ENCODE measurements around the gene PSMA4.
"Not testable (repeated sequence)": the region's sequence is repeated elsewhere in the genome, so short reads cannot be mapped to it uniquely, and the experiment has no call there.

Gene PSMA4

GRCh38 chr15:78540141-78540870, at the start of gene PSMA4:
Gene PSMA4, plus strand, starts transcription at chr15:78540444. Its CDS starts 1,484 bp downstream, at chr15:78541928.
- no peak for DNase-seq

GRCh38 chr15:78492872-78493271, 47.4 kb upstream of the PSMA4 start:
- no peak for DNase-seq

GRCh38 chr15:78501857-78502256, 38.4 kb upstream of the PSMA4 start:
- no peak for DNase-seq

- DNase-seq = no peak
Measured at GRCh38 chr15:78502641-78503040, 37.6 kb upstream of the PSMA4 start.

- peak; percentile 21 for DNase-seq
Measured at GRCh38 chr15:78506971-78507830, 33.0 kb upstream of the PSMA4 start, which contains the start of gene HYKK. Gene HYKK, plus strand, starts transcription at chr15:78507577. Its CDS starts 5,512 bp downstream, at chr15:78513089.

- no peak for DNase-seq
Measured at GRCh38 chr15:78507831-78508160, 32.4 kb upstream of the PSMA4 start.

- no peak for DNase-seq
Measured at GRCh38 chr15:78508272-78508671, 32.0 kb upstream of the PSMA4 start.

GRCh38 chr15:78509726-78510312, 30.4 kb upstream of the PSMA4 start:
- DNase-seq = no peak

- not testable (repeated sequence) for DNase-seq
Measured at GRCh38 chr15:78520035-78520434, 20.2 kb upstream of the PSMA4 start.

GRCh38 chr15:78524230-78524629, 16.0 kb upstream of the PSMA4 start:
- no peak for DNase-seq

GRCh38 chr15:78527325-78527724, 12.9 kb upstream of the PSMA4 start:
- no peak for DNase-seq

- no peak for DNase-seq
Measured at GRCh38 chr15:78533331-78533730, 6.9 kb upstream of the PSMA4 start.

- DNase-seq = no peak
Measured at GRCh38 chr15:78536134-78536533, 4.1 kb upstream of the PSMA4 start.

- no peak for DNase-seq
Measured at GRCh38 chr15:78537266-78537905, 2.9 kb upstream of the PSMA4 start.

- no peak for DNase-seq
Measured at GRCh38 chr15:78538358-78538757, 1.9 kb upstream of the PSMA4 start.

GRCh38 chr15:78539464-78540140, 642 bp upstream of the PSMA4 start:
- not testable (repeated sequence) for DNase-seq

GRCh38 chr15:78540871-78541743, 863 bp downstream of the PSMA4 start:
- DNase-seq = no peak

- DNase-seq = no peak
Measured at GRCh38 chr15:78541744-78542034, 1.4 kb downstream of the PSMA4 start.

GRCh38 chr15:78542647-78543046, 2.4 kb downstream of the PSMA4 start:
- DNase-seq = no peak

GRCh38 chr15:78550194-78550593, 9.9 kb downstream of the PSMA4 start:
- no peak for DNase-seq

GRCh38 chr15:78550815-78551214, 10.6 kb downstream of the PSMA4 start:
- no peak for DNase-seq

- no peak for DNase-seq
Measured at GRCh38 chr15:78551902-78552301, 11.7 kb downstream of the PSMA4 start.

Measured in SIG-M5 (cell line).